Stomach (tissue), 9 donors: ENCODE measurements around the gene LSMEM2. TPM values are rescaled to one million over a fixed set of nuclear protein-coding genes. Genes with fewer than 3 reads are reported as not detected.

Source experiments
- DNase-seq, 2 donors: peaks; one replicate each; pipeline versions ENCODE4 v3.0.0 to v3.0.0-alpha.2; 2013 to 2019
- H3K27ac ChIP-seq, 5 donors: fragments of 200-600 bp in 4 of 5; sonication (generic) in 4 of 5; one replicate each; pipeline ENCODE4 v1.5.1; 2013 to 2019; ENCODE audit warnings: mild to moderate bottlenecking in 1 of 5, moderate library complexity in 1 of 5
- H3K27me3 ChIP-seq, 3 donors: fragments of 200-600 bp; sonication (generic); one replicate each; pipeline ENCODE4 v1.5.1; 2017 to 2019; ENCODE audit warnings: mixed run types in 1 of 3
- H3K36me3 ChIP-seq, 4 donors: fragments of 200-600 bp; sonication (generic); 1 replicate in 3 of 4; 2 replicates in 1 of 4; pipeline ENCODE4 v1.5.1; 2016 to 2019
- H3K4me1 ChIP-seq, 4 donors: fragments of 200-600 bp; sonication (generic); one replicate each; pipeline ENCODE4 v1.5.1; 2016 to 2019
- H3K4me3 ChIP-seq, 4 donors: fragments of 200-600 bp; sonication (generic) in 3 of 4; one replicate each; pipeline ENCODE4 v1.5.1; 2016 to 2019; ENCODE audit warnings: mild to moderate bottlenecking in 1 of 4
- H3K9me3 ChIP-seq, 4 donors: fragments of 200-600 bp; sonication (generic); one replicate each; pipeline ENCODE4 v1.5.1; 2016 to 2019
- CTCF ChIP-seq, 7 experiments: fragments of 450-650 bp in 4 of 7; fragments of 200-600 bp in 3 of 7; sonication (generic) in 3 of 7; IDR thresholded peaks; one replicate each; pipeline ENCODE4 v1.5.1; 2016 to 2019; ENCODE audit warnings: antibody characterized with exemption in 7 of 7, control low read depth in 2 of 7, mild to moderate bottlenecking in 1 of 7
- EP300 ChIP-seq: sonication (generic); formaldehyde crosslinking; IDR thresholded peaks from one replicate; pipeline ENCODE4 v1.6.1; 2017; ENCODE audit warnings: antibody characterized with exemption
- POLR2A ChIP-seq, 4 donors: fragments of 450-650 bp; IDR thresholded peaks; one replicate each; pipeline ENCODE4 v1.6.1; 2016; ENCODE audit warnings: antibody characterized with exemption in 4 of 4, control low read depth in 2 of 4, mild to moderate bottlenecking in 1 of 4, moderate library complexity in 1 of 4
- POLR2AphosphoS5 ChIP-seq, 3 donors: sonication (generic); formaldehyde crosslinking; IDR thresholded peaks; one replicate each; pipeline ENCODE4 v1.6.1; 2016; ENCODE audit warnings: antibody characterized with exemption in 3 of 3
- WGBS, 5 donors: extraction: QIAGEN DNeasy Blood & Tissue Kit in 3 of 5; methylation state at CpG; one replicate each; pipeline versions ENCODE4 v1.1.5 to v1.1.7; 2013 to 2018; 5-methylcytosine and 5-hydroxymethylcytosine counted together
- intact Hi-C: fragments of 100-400 bp; cut with DNase I; formaldehyde crosslinking; loops from one replicate; pipeline ENCODE4 v1.15.1; 2023; ENCODE audit warnings: low total_unique reads
- polyA plus RNA-seq, 3 donors: library from polyadenylated mRNA; stranded (reverse); fragments of 200-250 nt; gene quantifications; one replicate each; pipeline ENCODE4 v1.2.3, GENCODE V29; 2013
- total RNA-seq, 5 donors: library from RNA; depleted of rRNA; stranded (reverse); fragments of >200 nt; gene quantifications; one replicate each; pipeline versions ENCODE4 v1.1.0 to v1.2.3, GENCODE V29; 2014 to 2016
- donor health status: healthy with polysubstance abuse.
- donor health status: Bipolar disorder and iron deficiency.
- donor health status: healthy.

Gene LSMEM2
- total and polyA plus RNA-seq, 8 donors: 0.31 to 0.58 TPM; not detected in 6

GRCh38 chr3:50239649-50240048 is 39.2 kb upstream of the LSMEM2 start:
- peak overlapping the region in 1 of 4 donors; percentile 91 for H3K4me3 ChIP-seq
- H3K36me3 ChIP-seq: peaks cover 0 to 7% (median 3%) of the 10 kb centered on the region in 4 donors
- peaks cover 78 to 92% (median 89%) of the 10 kb centered on the region in 4 donors for H3K4me1 ChIP-seq
- H3K27me3 ChIP-seq: no peaks in the 10 kb centered on the region
- no peaks in the 10 kb centered on the region for H3K9me3 ChIP-seq
- 73 to 84% (median 79%) methylated on average over 4 of the region's 4 CpGs for WGBS, 5 donors
- no peak for TF ChIP-seq POLR2A (IDR thresholded peaks at IDR 0.05)
- TF ChIP-seq POLR2AphosphoS5 (IDR thresholded peaks at IDR 0.05): no peak
- TF ChIP-seq CTCF (IDR thresholded peaks at IDR 0.05): no peak
- peak overlapping the region in 4 of 5 donors; percentile 90 to 97 (median 92) for H3K27ac ChIP-seq
- intact Hi-C loops: no loop called here
- DNase-seq: no peak

- Histone ChIP-seq H3K4me3 (peak overlapping the region in 2 of 4 donors; percentile 0 to 19), H3K27ac (peak overlapping the region in 4 of 5 donors; percentile 84 to 97 (median 92)), H3K4me1 (peaks cover 83 to 98% (median 96%) of the 10 kb centered on the region in 4 donors), H3K27me3 (no peaks in the 10 kb centered on the region), H3K36me3 (peaks cover 0 to 7% (median 3%) of the 10 kb centered on the region in 4 donors), H3K9me3 (no peaks in the 10 kb centered on the region)
- no peak for DNase-seq
- intact Hi-C loops: no loop called here
- WGBS, 5 donors: 58 to 82% (median 72%) methylated on average over 4 of the region's 4 CpGs
- TF ChIP-seq POLR2A (IDR thresholded peaks at IDR 0.05) (no peak), POLR2AphosphoS5 (IDR thresholded peaks at IDR 0.05) (no peak), EP300 (no peak)
Observed at GRCh38 chr3:50241163-50241562, 37.7 kb upstream of the LSMEM2 start.

GRCh38 chr3:50241713-50242380 is 37.0 kb upstream of the LSMEM2 start:
- peaks cover 88 to 100% (median 98%) of the 10 kb centered on the region in 4 donors for H3K4me1 ChIP-seq
- H3K36me3 ChIP-seq: peaks cover 0 to 7% (median 3%) of the 10 kb centered on the region in 4 donors
- peak overlapping the region; percentile 15 to 97 (median 90) for H3K27ac ChIP-seq
- H3K4me3 ChIP-seq: peak overlapping the region in 2 of 4 donors; percentile 1 to 19
- no peak for DNase-seq
- H3K27me3 ChIP-seq: no peaks in the 10 kb centered on the region
- 54 to 58% (median 57%) methylated on average over 7 of the region's 7 CpGs for WGBS, 5 donors
- TF ChIP-seq POLR2A (IDR thresholded peaks at IDR 0.05): no peak
- no peak for TF ChIP-seq CTCF (IDR thresholded peaks at IDR 0.05)
- no peak for TF ChIP-seq POLR2AphosphoS5 (IDR thresholded peaks at IDR 0.05)
- no peak for TF ChIP-seq EP300
- H3K9me3 ChIP-seq: no peaks in the 10 kb centered on the region
- intact Hi-C loops: no loop called here

GRCh38 chr3:50242381-50242770 is 36.5 kb upstream of the LSMEM2 start:
- Histone ChIP-seq H3K9me3 (no peaks in the 10 kb centered on the region), H3K4me1 (peaks cover 88 to 100% (median 98%) of the 10 kb centered on the region in 4 donors), H3K36me3 (peaks cover 0 to 7% (median 3%) of the 10 kb centered on the region in 4 donors), H3K27ac (peak overlapping the region; percentile 15 to 97 (median 90)), H3K27me3 (no peaks in the 10 kb centered on the region), H3K4me3 (peak overlapping the region in 2 of 4 donors; percentile 1 to 17)
- TF ChIP-seq POLR2AphosphoS5 (IDR thresholded peaks at IDR 0.05): no peak
- no peak for TF ChIP-seq CTCF (IDR thresholded peaks at IDR 0.05)
- TF ChIP-seq EP300: no peak
- no peak for TF ChIP-seq POLR2A (IDR thresholded peaks at IDR 0.05)
- intact Hi-C loops: no loop called here
- no peak for DNase-seq
- WGBS, 5 donors: 28 to 58% (median 43%) methylated on average over 3 of the region's 3 CpGs
